GM12878 (cell line): Measurements from ENCODE around the gene TNFAIP1. TPM values are rescaled to one million over a fixed set of nuclear protein-coding genes. Genes with fewer than 3 reads are reported as not detected.

Source experiments
- ESRRA ChIP-seq: IDR thresholded peaks from 2 replicates; pipeline ENCODE4 v1.6.1; 2012; ENCODE audit warnings: mild to moderate bottlenecking, low read length, improper control_type of control experiment
- GATAD2B ChIP-seq: fragments of 450-650 bp; conservative IDR thresholded peaks from 2 replicates; pipeline ENCODE4 v1.6.1; 2017; ENCODE audit warnings: low read depth, mild to moderate bottlenecking, moderate library complexity
- IKZF1 ChIP-seq: fragments of 450-650 bp; conservative IDR thresholded peaks from 2 replicates; pipeline ENCODE4 v1.6.1; 2017; ENCODE audit warnings: antibody characterized with exemption, mild to moderate bottlenecking
- KDM1A ChIP-seq: fragments of 200-600 bp; sonication (generic); IDR thresholded peaks from 2 replicates; pipeline ENCODE4 v1.6.1; 2016; ENCODE audit warnings: borderline replicate concordance
- NBN ChIP-seq: fragments of 450-650 bp; IDR thresholded peaks from 2 replicates; pipeline ENCODE4 v1.6.1; 2016
- NR2C2 ChIP-seq: IDR thresholded peaks from 2 replicates; pipeline ENCODE4 v1.6.1; 2011; ENCODE audit warnings: borderline replicate concordance, low read depth; ENCODE audit not compliant: control insufficient read depth, insufficient read length
- RBBP5 ChIP-seq: fragments of 200-600 bp; sonication (generic); conservative IDR thresholded peaks from 2 replicates; pipeline ENCODE4 v1.6.1; 2016
- RUNX3 ChIP-seq: IDR thresholded peaks from 2 replicates; pipeline ENCODE4 v1.6.1; 2012; ENCODE audit warnings: low read length, inconsistent platforms
- SRF ChIP-seq, 2 experiments: IDR thresholded peaks; 2 replicates each; pipeline ENCODE4 v1.6.1; 2011; ENCODE audit warnings: low read depth in 2 of 2, low read length in 2 of 2, mild to moderate bottlenecking in 1 of 2, moderate library complexity in 1 of 2
- TCF12 ChIP-seq: IDR thresholded peaks from 2 replicates; pipeline ENCODE4 v1.6.1; 2011; ENCODE audit warnings: low read depth, mild to moderate bottlenecking, low read length
- TCF7 ChIP-seq: IDR thresholded peaks from 2 replicates; pipeline ENCODE4 v1.6.1; 2014; ENCODE audit warnings: antibody characterized with exemption, borderline replicate concordance
- ZNF217 ChIP-seq: fragments of 450-650 bp; IDR thresholded peaks from 2 replicates; pipeline ENCODE4 v1.6.1; 2017; ENCODE audit warnings: antibody characterized with exemption, mild to moderate bottlenecking
- ZZZ3 ChIP-seq: IDR thresholded peaks from 2 replicates; pipeline ENCODE4 v1.6.1; 2011; ENCODE audit warnings: low read depth; ENCODE audit not compliant: control insufficient read depth, insufficient read length
- polyA plus RNA-seq, 11 experiments: library from polyadenylated mRNA; depleted of rRNA in 4 of 11; unstranded in 6 of 11; stranded (reverse) in 5 of 11; fragments of >200 nt; fragmentation: Nextera tagmentation in 4 of 11; fragmentation: Illumina TruSeq in 1 of 11; extraction: Ambion mirVana in 4 of 11; extraction: Trizol in 1 of 11; gene quantifications; 1 replicate in 1 of 11; 2 replicates in 10 of 11; pipeline versions ENCODE4 v1.2.1 to v1.2.3, GENCODE V29; 2011 to 2016; ENCODE audit warnings: inconsistent platforms in 2 of 11, missing spikeins in 2 of 11, low read depth in 1 of 11
- total RNA-seq, 4 experiments: library from RNA; depleted of rRNA in 3 of 4; stranded (reverse); fragments of >200 nt in 3 of 4; fragmentation: Illumina TruSeq in 1 of 4; extraction: Trizol in 1 of 4; gene quantifications; 2 replicates each; pipeline versions ENCODE4 v1.2.1 to v1.2.3, GENCODE V29; 2013 to 2021
- TF ChIP-seq, protein P1 (sequence below): fragments of 450-650 bp; IDR thresholded peaks from 2 replicates; pipeline ENCODE4 v1.6.1; 2017; ENCODE audit warnings: borderline replicate concordance
- TF ChIP-seq, protein P2 (sequence below): IDR thresholded peaks from 2 replicates; pipeline ENCODE4 v1.6.1; 2011; ENCODE audit warnings: borderline replicate concordance, low read depth, mild to moderate bottlenecking, moderate library complexity, low read length; ENCODE audit not compliant: insufficient read depth, poor library complexity, severe bottlenecking
- TF ChIP-seq, protein P3 (sequence below): fragments of 450-650 bp; formaldehyde crosslinking; IDR thresholded peaks from 2 replicates; pipeline ENCODE4 v1.4.0; 2020; ENCODE audit warnings: mild to moderate bottlenecking, moderate library complexity
- TF ChIP-seq, protein P4 (sequence below): fragments of 150-350 bp; IDR thresholded peaks from 2 replicates; pipeline ENCODE4 v1.6.1; 2014; ENCODE audit warnings: mild to moderate bottlenecking, low read depth, low read length
- TF ChIP-seq, protein P5 (sequence below): IDR thresholded peaks from 2 replicates; pipeline ENCODE4 v1.6.1; 2012; ENCODE audit warnings: improper control_type of control experiment, low read depth, low read length; ENCODE audit not compliant: insufficient replicate concordance

The TNFAIP1 gene
- total and polyA plus RNA-seq, 10 of the 15 experiments (the other 5 are each of a cell fraction or from before 2014, with no cell fraction given) = 1.8 to 16.9 (median 11.7) TPM

DNA sequence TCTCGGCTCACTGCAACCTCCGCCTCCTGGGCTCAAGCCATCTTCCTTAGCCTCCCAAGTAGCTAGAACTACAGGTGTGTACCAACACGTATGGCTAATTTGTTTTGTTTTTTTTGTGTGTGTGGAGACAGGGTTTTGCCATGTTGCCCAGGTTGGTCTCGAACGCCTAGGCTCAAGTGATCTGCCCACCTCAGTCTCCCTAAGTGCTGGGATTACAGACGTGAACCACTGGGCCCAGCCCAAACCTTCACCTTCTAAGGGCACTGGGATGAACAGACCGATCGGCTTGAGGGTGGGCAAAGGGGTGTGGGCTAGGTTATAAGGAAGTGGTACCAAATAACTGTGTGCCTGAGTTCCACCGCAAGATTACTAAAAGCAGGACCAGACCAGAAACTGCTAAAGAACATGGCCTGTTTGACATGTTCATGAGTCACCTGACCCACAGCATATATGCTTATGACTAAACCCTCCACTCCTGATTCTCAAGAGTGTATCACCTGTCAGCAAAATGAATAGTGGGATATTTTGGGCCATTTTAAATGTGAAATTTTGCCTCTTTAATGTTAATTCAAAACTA lies 8.4 kb upstream of the TNFAIP1 start (continued):
- TF ChIP-seq, protein P1, sequence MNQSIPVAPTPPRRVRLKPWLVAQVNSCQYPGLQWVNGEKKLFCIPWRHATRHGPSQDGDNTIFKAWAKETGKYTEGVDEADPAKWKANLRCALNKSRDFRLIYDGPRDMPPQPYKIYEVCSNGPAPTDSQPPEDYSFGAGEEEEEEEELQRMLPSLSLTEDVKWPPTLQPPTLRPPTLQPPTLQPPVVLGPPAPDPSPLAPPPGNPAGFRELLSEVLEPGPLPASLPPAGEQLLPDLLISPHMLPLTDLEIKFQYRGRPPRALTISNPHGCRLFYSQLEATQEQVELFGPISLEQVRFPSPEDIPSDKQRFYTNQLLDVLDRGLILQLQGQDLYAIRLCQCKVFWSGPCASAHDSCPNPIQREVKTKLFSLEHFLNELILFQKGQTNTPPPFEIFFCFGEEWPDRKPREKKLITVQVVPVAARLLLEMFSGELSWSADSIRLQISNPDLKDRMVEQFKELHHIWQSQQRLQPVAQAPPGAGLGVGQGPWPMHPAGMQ = no peak
- no peak for TF ChIP-seq SRF (IDR thresholded peaks at IDR 0.05; ENCODE audit: low read depth in 2 of 2, low read length in 2 of 2)
- no peak for TF ChIP-seq RBBP5
- peak; percentile 89 for TF ChIP-seq RUNX3
- TF ChIP-seq, protein P2, sequence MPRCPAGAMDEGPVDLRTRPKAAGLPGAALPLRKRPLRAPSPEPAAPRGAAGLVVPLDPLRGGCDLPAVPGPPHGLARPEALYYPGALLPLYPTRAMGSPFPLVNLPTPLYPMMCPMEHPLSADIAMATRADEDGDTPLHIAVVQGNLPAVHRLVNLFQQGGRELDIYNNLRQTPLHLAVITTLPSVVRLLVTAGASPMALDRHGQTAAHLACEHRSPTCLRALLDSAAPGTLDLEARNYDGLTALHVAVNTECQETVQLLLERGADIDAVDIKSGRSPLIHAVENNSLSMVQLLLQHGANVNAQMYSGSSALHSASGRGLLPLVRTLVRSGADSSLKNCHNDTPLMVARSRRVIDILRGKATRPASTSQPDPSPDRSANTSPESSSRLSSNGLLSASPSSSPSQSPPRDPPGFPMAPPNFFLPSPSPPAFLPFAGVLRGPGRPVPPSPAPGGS = no peak
- TF ChIP-seq, protein P3, sequence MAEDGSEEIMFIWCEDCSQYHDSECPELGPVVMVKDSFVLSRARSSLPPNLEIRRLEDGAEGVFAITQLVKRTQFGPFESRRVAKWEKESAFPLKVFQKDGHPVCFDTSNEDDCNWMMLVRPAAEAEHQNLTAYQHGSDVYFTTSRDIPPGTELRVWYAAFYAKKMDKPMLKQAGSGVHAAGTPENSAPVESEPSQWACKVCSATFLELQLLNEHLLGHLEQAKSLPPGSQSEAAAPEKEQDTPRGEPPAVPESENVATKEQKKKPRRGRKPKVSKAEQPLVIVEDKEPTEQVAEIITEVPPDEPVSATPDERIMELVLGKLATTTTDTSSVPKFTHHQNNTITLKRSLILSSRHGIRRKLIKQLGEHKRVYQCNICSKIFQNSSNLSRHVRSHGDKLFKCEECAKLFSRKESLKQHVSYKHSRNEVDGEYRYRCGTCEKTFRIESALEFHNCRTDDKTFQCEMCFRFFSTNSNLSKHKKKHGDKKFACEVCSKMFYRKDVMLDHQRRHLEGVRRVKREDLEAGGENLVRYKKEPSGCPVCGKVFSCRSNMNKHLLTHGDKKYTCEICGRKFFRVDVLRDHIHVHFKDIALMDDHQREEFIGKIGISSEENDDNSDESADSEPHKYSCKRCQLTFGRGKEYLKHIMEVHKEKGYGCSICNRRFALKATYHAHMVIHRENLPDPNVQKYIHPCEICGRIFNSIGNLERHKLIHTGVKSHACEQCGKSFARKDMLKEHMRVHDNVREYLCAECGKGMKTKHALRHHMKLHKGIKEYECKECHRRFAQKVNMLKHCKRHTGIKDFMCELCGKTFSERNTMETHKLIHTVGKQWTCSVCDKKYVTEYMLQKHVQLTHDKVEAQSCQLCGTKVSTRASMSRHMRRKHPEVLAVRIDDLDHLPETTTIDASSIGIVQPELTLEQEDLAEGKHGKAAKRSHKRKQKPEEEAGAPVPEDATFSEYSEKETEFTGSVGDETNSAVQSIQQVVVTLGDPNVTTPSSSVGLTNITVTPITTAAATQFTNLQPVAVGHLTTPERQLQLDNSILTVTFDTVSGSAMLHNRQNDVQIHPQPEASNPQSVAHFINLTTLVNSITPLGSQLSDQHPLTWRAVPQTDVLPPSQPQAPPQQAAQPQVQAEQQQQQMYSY (CRISPR knock-in tag) = no peak
- 0 out of 2 replicates have a peak, but pooled peaks have one; percentile 27 for TF ChIP-seq TCF12
- no peak for TF ChIP-seq ZZZ3
- no peak for TF ChIP-seq ZNF217
- no peak for TF ChIP-seq KDM1A
- TF ChIP-seq NR2C2 = no peak
- TF ChIP-seq, protein P4, sequence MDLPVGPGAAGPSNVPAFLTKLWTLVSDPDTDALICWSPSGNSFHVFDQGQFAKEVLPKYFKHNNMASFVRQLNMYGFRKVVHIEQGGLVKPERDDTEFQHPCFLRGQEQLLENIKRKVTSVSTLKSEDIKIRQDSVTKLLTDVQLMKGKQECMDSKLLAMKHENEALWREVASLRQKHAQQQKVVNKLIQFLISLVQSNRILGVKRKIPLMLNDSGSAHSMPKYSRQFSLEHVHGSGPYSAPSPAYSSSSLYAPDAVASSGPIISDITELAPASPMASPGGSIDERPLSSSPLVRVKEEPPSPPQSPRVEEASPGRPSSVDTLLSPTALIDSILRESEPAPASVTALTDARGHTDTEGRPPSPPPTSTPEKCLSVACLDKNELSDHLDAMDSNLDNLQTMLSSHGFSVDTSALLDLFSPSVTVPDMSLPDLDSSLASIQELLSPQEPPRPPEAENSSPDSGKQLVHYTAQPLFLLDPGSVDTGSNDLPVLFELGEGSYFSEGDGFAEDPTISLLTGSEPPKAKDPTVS = no peak
- TF ChIP-seq, protein P5, sequence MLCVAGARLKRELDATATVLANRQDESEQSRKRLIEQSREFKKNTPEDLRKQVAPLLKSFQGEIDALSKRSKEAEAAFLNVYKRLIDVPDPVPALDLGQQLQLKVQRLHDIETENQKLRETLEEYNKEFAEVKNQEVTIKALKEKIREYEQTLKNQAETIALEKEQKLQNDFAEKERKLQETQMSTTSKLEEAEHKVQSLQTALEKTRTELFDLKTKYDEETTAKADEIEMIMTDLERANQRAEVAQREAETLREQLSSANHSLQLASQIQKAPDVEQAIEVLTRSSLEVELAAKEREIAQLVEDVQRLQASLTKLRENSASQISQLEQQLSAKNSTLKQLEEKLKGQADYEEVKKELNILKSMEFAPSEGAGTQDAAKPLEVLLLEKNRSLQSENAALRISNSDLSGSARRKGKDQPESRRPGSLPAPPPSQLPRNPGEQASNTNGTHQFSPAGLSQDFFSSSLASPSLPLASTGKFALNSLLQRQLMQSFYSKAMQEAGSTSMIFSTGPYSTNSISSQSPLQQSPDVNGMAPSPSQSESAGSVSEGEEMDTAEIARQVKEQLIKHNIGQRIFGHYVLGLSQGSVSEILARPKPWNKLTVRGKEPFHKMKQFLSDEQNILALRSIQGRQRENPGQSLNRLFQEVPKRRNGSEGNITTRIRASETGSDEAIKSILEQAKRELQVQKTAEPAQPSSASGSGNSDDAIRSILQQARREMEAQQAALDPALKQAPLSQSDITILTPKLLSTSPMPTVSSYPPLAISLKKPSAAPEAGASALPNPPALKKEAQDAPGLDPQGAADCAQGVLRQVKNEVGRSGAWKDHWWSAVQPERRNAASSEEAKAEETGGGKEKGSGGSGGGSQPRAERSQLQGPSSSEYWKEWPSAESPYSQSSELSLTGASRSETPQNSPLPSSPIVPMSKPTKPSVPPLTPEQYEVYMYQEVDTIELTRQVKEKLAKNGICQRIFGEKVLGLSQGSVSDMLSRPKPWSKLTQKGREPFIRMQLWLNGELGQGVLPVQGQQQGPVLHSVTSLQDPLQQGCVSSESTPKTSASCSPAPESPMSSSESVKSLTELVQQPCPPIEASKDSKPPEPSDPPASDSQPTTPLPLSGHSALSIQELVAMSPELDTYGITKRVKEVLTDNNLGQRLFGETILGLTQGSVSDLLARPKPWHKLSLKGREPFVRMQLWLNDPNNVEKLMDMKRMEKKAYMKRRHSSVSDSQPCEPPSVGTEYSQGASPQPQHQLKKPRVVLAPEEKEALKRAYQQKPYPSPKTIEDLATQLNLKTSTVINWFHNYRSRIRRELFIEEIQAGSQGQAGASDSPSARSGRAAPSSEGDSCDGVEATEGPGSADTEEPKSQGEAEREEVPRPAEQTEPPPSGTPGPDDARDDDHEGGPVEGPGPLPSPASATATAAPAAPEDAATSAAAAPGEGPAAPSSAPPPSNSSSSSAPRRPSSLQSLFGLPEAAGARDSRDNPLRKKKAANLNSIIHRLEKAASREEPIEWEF = no peak
- TF ChIP-seq TCF7 = no peak
- TF ChIP-seq NBN = no peak
- TF ChIP-seq ESRRA = no peak
- no peak for TF ChIP-seq IKZF1
- TF ChIP-seq GATAD2B = no peak
